HG03175 (cell line): ENCODE data around the gene BRWD1.

Experiments
- ATAC-seq: cut with Tn5 transposase; IDR thresholded peaks from one replicate; pipeline ENCODE4 v1.9.1; 2021; ENCODE audit warnings: mild to moderate bottlenecking, moderate library complexity; ENCODE audit not compliant: unreplicated experiment

Gene BRWD1

DNA sequence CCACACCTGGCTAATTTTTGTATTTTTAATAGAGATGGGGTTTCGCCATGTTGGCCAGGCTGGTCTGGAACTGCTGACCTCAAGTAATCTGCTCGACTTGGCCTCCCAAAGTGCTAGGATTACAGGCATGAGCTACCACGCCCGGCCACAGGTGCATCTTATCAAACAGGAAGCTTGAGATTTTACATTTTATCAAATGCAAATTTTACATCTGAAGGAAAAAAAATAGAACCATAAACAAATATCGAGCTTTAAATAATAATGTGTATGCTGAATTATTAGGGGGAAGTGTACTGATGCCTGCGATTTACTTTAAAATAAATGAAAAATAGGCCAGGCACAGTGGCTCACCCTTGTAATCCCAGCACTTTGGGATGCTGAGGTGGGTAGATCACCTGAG, 16.6 kb upstream of the BRWD1 start:
- ATAC-seq: no peak

GRCh38 chr21:39327727-39328126, 14.3 kb upstream of the BRWD1 start:
- ATAC-seq: no peak

- no peak for ATAC-seq
Observed at GRCh38 chr21:39326607-39327307, 13.3 kb upstream of the BRWD1 start.

DNA sequence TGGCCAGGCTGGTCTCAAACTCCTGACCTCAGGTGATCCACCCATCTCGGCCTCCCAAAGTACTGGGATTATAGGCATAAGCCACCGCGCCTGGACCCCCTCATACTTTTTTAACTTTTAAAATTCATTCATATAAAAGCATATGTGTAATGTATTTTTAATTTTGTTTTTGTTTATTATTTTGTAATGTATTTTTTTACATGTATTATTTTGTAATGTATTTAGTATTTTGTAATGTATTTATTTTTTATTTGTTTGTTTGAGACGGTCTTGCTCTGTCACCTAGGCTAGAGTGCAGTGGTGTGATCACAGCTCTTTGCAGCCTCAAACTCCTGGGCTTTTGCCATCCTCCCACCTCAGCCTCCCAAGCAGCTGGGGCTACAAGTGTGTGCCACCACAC, 12.0 kb upstream of the BRWD1 start:
- ATAC-seq: no peak

- ATAC-seq: no peak
Observed at GRCh38 chr21:39321424-39321823, 8.0 kb upstream of the BRWD1 start.

- ATAC-seq: no peak
Observed at GRCh38 chr21:39319814-39320332, 6.4 kb upstream of the BRWD1 start.

DNA sequence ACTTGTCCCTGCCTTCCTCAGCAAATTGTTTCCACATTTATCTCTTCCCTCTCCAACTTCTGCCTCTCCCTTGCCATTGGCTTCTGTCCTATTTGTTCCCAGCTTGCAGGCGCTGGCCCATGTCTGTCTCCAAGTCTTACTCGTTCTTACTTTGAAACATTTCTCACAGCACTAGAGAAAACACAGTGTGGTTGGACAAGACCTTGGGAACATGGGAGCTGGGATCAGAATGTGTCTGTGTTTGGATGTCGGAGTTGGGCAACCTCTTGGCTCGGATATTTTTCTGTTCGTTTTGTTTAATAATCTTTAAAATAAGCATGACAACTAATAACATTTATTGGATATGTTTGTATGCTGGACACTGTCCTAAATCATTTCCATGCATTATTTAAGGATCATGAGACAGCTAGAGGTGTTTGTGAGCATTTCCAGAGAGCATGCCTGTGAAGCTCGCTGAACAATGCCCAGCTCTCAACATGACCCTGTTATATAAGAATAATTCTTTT, 5.9 kb upstream of the BRWD1 start:
- ATAC-seq: no peak

DNA sequence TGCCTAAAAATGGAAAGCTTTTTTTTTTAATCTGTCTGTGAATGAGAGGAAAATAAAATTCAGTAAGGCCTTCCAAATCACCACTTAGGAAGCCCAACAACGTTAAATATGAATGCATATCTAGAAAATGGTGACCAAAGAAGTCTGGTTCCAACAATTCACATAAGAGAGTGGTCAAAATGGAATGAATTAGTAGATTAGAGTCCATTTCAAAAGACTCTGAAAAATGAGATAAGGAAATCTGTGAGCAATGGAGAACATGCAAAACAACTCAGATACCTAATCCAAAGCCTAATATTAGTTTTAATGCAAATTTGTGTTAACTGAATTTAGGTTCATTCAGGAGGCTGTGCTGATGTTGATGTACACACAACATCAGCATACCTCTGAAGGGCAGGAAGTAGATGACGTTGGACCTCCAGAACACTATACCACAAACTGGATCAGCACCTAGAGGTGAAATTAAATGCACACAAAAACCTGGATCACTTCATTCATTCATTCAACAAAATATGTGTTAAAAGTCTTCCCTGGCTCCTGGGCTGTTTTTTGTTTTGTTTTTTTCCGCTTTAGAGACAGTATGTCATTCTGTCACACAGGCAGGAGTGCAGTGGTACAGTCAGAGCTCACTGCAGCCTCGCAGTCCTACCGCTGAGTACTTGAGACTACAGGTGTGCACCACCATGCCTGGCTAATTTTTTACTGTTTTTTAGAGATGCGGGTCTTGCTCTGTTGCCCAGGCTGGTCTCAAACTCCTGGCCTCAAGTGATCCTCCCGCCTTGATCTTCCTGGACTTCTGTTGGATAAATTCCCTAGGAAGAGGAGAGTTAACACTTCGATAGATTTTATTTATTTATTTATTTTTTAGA, 4.9 kb upstream of the BRWD1 start:
- ATAC-seq: no peak

DNA sequence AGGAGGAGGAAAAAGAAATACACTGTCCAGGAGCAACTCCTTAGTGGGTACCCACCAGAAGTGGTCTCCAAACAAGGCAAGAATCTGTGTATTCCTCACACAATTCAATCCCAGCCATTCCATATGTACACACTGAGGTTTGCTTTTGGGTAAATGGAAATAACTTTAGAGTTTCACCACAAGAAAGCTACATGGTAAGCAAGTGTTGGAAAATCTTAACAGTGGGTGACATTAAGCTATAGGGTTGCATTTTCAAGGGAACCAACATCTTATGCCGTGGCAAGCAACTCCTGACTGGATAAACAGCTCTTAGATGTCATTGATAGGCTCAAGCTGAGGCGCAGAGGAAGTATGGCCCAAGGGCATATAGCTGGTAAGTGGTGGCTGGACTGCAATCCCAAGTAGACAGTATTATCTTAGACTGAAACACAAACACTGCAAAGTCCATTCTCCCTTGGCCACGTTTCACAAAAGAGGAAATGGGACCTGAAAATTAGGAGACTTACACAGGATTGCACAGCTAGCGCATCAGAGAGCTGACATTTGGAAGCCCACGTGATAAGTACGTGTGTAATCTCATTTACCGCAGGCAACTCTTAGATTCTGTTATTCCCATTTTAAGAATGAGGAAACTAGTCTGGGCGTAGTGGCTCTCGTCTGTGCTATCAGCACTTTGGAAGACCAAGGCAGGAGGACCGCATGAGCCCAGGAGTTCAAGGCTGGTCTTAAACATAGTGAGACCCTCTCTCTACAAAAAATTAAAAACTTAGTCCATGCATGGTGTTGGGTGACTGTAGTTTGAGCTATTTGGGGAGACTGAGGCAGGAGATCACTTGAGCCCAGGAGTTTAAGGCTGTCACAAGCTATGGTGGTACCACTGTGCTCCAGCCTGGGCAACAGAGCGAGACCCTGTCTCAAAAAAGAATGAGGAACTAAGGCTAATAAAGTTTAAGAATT, 4.0 kb upstream of the BRWD1 start:
- no peak for ATAC-seq

- ATAC-seq: no peak
Observed at GRCh38 chr21:39316729-39317128, 3.3 kb upstream of the BRWD1 start.

GRCh38 chr21:39315603-39316445, 2.4 kb upstream of the BRWD1 start:
- ATAC-seq: no peak

GRCh38 chr21:39314143-39315027, 953 bp upstream of the BRWD1 start:
- peak; percentile 17 for ATAC-seq

GRCh38 chr21:39313042-39313570, 326 bp downstream of the BRWD1 start:
- ATAC-seq: peak; percentile 10

GRCh38 chr21:39312112-39313041, 1.1 kb downstream of the BRWD1 start:
- ATAC-seq: peak; percentile 73

GRCh38 chr21:39311164-39311563, 2.3 kb downstream of the BRWD1 start:
- no peak for ATAC-seq

GRCh38 chr21:39307466-39307865, 6.0 kb downstream of the BRWD1 start:
- no peak for ATAC-seq

DNA sequence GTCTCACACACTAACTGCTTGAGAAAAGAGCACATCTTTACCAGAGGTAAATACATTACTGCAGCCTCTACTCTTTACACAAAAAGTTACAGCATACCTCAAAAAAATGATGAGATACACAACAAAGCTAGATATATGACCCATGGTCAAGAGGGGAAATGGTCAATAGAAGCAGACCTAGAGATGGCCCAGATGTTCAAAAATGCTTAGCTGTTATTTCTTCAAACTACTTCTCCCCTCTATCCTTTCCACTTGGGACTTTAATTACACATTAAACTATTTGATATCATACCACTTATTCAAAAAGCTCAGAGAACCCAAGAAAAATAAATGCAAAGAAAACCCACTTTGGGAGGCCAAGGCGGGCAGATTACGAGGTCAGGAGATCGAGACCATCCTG, 12.8 kb downstream of the BRWD1 start:
- ATAC-seq: no peak
